LHCN-M2 (cell line): ENCODE results near the gene SLC9A7. TPM values are rescaled to one million over a fixed set of nuclear protein-coding genes. Genes with fewer than 3 reads are reported as not detected.
A peak's percentile ranks its signal among the peaks of the same experiment; 100 is the strongest.

Source experiments
- DNase-seq: peaks from one replicate; pipeline ENCODE4 v3.0.0-alpha.2; 2012; ENCODE audit warnings: low read depth
- total RNA-seq: library from RNA; depleted of rRNA; stranded (reverse); fragments of >200 nt; gene quantifications from 2 replicates; pipeline ENCODE4 v1.2.3, GENCODE V29; 2014

The SLC9A7 gene
- total RNA-seq, 1 experiment from 2014 or later: 12.9 TPM

DNA sequence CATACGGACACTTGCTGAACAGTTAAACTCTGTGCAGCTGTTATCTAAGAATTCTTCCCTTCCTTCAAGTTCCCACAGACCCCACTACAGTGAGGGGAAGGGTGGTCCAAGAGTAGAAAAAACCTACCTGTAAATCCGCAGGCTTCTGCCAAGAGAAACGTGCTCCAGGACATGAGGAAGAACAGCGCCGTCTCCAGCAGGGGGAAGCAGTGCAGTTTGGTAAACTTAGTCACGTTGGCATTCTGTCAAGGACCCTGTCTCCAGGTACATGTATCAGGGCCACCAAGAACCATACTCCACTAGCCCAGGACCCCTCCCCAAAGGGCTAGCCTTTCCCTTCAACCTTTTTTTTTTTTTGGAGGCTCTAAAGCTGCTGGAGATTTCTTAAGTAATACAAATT, 105.4 kb downstream of the SLC9A7 start:
- DNase-seq: no peak

DNA sequence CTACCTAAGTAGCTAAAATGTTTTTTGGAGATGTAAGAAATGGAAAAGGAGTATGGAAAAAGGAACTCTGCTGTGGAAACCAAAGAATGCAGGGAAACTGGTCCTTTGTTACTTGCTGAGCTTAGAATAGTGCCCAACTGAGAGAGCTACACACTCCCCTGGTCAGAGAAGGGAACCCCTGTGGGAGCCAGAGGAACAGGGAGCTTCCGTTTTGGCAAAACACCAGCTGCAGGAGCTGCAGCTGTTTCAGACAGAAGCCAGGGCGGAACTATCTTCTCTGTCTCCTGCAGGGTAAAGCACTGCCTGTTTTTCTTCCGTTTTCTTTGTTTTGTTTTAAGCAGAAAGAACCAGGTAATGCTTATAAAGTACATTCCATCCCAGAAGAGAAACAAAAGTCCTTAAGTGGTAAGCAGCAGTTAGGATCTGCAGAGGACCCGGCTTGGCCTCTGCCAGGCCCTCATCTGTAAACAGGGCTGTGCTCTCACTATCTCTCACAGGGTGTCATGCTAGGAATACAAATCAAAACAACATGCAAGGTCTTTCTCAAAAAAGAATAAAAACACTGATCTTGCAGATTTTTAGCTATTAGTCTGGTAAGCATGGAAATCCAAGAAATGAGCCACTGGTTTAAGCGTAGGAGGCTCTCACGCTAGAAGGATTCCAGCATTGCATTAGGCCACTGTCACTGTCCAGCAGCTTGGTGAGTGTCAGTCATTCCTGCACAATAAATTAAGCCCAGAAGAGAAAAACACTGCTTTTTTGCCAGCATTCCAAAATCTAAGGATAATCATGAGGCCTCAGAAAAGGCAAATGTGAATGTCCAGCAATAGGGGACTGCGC, 109.3 kb downstream of the SLC9A7 start:
- peak; percentile 78 for DNase-seq

DNA sequence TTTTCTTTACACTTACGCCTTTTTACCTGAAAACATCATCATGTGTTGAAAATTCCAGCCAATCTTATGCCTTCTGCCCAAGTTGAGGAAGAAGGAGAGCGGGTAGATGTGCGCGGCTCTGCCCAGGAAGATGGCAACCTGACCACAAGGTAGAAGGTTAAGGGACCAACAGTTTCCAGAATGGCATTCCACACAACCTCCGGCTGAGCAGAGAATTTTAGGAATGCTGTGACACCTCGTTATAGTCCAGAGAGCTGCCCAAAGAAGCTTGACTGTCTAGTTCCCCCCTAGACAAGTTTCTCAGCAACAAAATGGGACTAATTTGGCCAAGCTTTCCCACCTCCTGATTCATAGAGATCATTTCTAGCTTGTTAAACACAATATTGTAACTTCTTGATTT, 110.3 kb downstream of the SLC9A7 start:
- DNase-seq: no peak

GRCh38 chrX:46647251-46647650, 111.7 kb downstream of the SLC9A7 start:
- DNase-seq: peak; percentile 32

- DNase-seq: no peak
Observed at GRCh38 chrX:46645614-46646013, 113.3 kb downstream of the SLC9A7 start.

DNA sequence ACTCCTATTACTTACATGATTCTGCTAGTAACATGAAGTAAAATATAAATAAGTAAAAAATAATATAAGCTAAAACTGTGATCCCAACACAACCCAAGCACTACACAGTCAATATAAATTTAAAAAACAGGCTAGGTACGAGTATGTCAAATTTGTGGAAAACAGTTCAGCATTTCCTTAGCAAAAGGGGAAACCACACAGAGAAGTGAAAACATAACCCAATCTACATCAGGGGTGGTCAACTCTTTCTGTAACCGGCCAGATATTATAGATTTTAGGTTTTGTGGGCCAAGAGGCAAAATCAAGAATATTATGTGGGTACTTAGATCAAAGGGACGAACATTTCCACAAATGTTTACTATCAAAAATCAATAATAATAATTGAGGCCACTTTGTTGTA, 115.3 kb downstream of the SLC9A7 start:
- no peak for DNase-seq

- DNase-seq: peak; percentile 35
Observed at GRCh38 chrX:46642145-46642544, 116.8 kb downstream of the SLC9A7 start.

GRCh38 chrX:46637938-46638337, 121.0 kb downstream of the SLC9A7 start:
- peak; percentile 51 for DNase-seq

GRCh38 chrX:46636223-46636622, 122.7 kb downstream of the SLC9A7 start:
- no peak for DNase-seq

DNA sequence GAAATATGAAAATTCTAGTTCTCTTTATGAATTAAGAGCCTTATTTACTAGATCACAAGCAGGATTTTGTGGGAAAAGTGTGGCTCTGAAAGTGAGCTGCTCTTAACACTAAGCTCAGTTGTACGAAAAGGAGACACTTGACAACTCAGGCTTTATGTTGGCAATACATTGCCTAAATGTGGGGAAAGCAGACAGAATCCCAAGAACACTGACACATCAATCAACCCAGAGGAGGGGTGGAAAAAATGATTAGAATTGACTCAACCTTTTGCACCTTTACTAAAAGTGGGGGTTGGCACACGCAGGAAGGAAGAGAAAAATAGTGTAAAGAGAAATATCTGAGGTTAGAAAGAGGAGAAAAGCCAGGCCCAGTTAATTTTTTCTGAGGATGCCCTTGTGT, 123.7 kb downstream of the SLC9A7 start:
- no peak for DNase-seq

DNA sequence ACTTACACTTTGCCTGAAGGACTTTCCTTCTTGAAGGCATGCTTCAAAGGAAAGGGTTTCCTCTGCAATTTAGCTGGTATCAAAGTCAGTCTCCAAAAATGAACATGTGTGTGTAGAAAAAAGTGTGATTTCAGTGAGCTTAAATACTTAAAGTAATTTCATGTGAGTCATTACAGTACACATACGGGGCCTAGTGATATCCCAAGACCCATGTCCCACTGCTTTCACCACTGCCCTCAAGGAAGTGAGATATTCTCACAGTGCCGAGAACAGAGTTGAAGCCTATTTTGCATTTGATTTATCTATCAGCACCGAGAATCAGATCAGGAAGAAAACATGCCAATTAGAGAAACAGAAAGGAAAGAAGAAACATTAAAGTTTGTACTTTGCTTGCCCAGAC, 124.3 kb downstream of the SLC9A7 start:
- DNase-seq: no peak

DNA sequence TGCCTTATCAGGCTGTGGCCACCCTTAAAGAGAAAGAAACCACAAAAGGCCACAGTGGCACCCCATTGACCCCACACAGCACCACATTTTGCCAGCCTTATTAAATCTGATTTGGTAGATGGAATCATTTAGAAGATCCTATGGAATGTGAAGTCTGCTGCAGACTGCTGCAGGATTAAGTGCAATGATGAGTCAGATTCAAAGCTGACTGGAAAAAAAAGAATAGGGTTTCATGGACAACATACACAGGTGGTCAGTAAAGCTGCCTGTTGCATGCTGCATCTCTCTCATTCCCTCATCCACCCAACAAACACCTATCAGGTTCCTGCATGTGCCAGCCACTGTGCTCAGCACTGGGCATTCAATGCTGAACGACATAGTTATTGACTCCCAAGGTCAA, 128.8 kb downstream of the SLC9A7 start:
- DNase-seq: peak; percentile 58

GRCh38 chrX:46628460-46629371, 130.2 kb downstream of the SLC9A7 start:
- DNase-seq: peak; percentile 21

DNA sequence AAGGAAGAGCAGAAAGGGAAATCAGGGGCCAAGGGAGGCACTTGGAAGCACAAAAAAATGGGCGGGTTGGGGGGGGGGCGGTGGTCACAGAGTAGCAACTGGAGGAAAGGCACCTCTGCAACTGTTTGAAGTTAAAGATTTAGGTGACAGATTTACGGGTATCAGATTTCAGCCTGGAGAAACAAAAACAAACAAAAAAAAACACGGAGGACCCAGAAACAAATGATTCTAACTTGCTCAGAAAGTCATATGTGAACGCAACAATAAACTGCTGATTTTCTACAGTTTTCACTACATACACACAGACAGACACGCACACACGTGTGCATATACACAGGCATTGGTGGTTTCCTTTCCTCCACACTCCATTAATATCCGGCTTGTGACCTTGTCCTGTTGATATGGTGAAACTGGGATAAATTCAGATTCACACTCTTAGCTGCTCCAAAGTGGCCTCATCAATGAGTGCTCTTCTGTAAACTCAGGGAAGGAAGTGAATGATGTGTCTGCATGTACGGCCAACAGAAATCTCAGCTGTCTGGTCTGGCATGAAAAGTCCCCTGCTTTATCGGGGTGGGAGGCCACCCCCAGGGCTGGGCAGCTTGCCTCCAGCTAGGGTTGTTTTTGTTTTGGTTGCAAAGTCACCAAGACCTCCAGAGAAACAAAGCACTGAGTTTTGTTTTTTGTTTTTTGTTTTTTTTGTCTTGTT, 131.1 kb downstream of the SLC9A7 start:
- DNase-seq: peak; percentile 25

GRCh38 chrX:46627062-46627461, 131.9 kb downstream of the SLC9A7 start:
- DNase-seq: no peak

GRCh38 chrX:46626566-46626965, 132.4 kb downstream of the SLC9A7 start:
- DNase-seq: no peak

- DNase-seq: no peak
Observed at GRCh38 chrX:46624090-46624786, 134.7 kb downstream of the SLC9A7 start.

GRCh38 chrX:46621572-46621971, 137.3 kb downstream of the SLC9A7 start:
- DNase-seq: no peak

- peak; percentile 27 for DNase-seq
Observed at GRCh38 chrX:46620505-46620904, 138.4 kb downstream of the SLC9A7 start.

DNA sequence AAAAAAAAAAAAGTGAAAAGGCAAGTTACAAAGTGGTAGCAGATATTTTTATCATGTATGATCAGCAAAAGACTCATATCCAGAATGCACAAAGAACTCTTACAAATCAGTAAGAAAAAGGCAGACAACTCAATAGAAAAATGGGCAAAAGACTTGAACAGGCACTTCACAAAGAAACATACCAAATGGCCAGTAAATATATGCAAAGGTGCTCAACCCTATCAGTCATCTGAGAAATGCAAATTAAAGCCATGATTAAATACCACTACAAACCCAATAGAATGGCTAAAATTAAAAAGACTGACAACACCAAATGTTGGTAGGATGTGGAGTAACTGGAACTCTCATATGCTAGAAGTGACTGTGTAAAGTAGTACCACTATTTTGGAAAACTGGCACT, 140.0 kb downstream of the SLC9A7 start:
- DNase-seq: no peak

DNA sequence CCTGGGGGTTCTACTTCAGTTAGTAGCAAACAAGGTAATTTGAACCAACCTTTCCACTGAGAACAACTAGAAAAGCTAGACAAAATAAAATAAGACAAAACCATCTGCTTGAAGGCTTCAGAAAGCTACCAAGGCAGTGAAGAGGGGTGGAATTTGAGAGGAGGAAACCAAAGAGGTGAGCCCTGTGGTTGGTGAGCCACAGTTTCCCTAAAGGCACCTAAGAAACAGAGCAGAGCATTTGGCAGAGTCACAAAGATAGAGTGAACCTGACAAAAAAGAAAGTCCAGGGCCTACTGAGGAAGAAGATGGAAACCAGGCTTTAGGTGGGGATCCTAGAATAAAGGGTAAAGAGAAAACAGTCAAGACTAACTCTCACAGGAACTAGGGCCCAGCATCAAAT, 141.0 kb downstream of the SLC9A7 start:
- DNase-seq: no peak
